ENCODE measurements around the gene C17orf114.

Gene C17orf114

DNA sequence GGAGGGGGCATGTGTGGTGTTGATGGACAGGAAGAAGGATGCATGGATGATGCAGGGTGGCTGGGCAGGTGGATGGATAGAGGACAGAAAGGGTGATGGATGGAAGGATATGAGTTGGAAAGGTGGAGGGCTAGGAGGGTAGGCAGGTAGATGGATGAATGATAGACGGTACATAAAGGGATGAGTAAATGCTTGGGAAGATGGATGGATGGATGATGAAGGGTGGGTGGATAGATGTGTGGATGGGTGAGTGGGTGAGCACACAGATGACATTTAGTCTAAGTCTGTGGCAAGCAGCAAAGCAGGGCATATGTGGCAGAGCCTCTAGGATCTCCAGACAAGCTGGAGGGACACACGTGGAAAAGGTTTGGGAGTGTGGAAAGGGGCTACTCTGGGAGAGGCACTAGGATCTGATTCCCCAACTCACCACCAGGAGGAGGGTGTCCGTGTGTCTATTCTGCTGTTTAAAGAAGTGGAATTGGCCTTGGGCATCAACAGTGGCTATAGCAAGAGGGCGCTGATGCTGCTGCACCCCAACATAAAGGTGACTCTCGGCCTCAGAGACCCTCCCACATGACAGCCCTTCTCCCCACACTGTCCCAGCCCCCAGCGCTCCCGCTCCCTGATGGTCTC lies 13.0 kb upstream of the C17orf114 start:
- Histone ChIP-seq H3K9ac (ENCODE audit: low read length in 3 of 3) (no peak overlapping the region), H3K4me1 (ENCODE audit: control insufficient read depth in 2 of 3, insufficient read depth in 2 of 3, low read depth in 1 of 3, low read length in 3 of 3) (no peaks in the 10 kb centered on the region), H3K36me3 (ENCODE audit: control insufficient read depth in 2 of 3, insufficient read depth in 3 of 3, low read length in 3 of 3) (peaks cover 0 to 2% (median 0%) of the 10 kb centered on the region in 3 donors), H3K27me3 (ENCODE audit: control insufficient read depth, insufficient read depth, low read length) (no peaks in the 10 kb centered on the region), H3K9me3 (ENCODE audit: control insufficient read depth in 2 of 3, insufficient read depth in 1 of 3, low read length in 3 of 3) (no peaks in the 10 kb centered on the region), H3K27ac (ENCODE audit: low read depth in 2 of 2, low read length in 2 of 2) (no peak overlapping the region), H3K4me3 (ENCODE audit: low read length in 3 of 3) (no peak overlapping the region)
- DNase-seq (no peak), FAIRE-seq (no peak)
- TF ChIP-seq, protein P1, sequence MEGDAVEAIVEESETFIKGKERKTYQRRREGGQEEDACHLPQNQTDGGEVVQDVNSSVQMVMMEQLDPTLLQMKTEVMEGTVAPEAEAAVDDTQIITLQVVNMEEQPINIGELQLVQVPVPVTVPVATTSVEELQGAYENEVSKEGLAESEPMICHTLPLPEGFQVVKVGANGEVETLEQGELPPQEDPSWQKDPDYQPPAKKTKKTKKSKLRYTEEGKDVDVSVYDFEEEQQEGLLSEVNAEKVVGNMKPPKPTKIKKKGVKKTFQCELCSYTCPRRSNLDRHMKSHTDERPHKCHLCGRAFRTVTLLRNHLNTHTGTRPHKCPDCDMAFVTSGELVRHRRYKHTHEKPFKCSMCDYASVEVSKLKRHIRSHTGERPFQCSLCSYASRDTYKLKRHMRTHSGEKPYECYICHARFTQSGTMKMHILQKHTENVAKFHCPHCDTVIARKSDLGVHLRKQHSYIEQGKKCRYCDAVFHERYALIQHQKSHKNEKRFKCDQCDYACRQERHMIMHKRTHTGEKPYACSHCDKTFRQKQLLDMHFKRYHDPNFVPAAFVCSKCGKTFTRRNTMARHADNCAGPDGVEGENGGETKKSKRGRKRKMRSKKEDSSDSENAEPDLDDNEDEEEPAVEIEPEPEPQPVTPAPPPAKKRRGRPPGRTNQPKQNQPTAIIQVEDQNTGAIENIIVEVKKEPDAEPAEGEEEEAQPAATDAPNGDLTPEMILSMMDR (IDR thresholded peaks at IDR 0.05; ENCODE audit: borderline replicate concordance, extremely low read depth, insufficient read depth): no peak
- intact Hi-C loops (cut with DNase I): no loop called here

DNA sequence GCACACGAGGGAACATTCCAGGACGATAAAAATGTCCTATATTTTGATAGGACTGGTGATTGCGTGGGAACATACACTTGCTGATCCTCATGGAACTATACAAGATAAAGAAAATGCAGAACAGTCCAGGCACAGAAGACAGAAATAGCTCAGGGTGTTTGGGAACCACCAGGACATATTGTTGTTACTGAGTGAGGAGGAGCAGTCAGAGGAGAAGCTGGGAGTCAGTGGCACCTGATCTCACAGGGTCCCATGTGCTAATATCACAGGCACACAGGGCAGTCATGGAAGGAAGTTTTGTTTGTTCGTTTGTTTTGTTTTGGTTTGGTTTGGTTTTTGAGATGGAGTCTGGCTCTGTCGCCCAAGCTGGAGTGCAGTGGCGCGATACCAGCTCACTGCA lies 10.6 kb upstream of the C17orf114 start:
- Histone ChIP-seq H3K9ac (ENCODE audit: low read length in 3 of 3) (no peak overlapping the region), H3K9me3 (ENCODE audit: control insufficient read depth in 2 of 3, insufficient read depth in 1 of 3, low read length in 3 of 3) (no peaks in the 10 kb centered on the region), H3K27ac (ENCODE audit: low read depth in 2 of 2, low read length in 2 of 2) (no peak overlapping the region), H3K36me3 (ENCODE audit: control insufficient read depth in 2 of 3, insufficient read depth in 3 of 3, low read length in 3 of 3) (peaks cover 0 to 2% (median 0%) of the 10 kb centered on the region in 3 donors), H3K27me3 (ENCODE audit: control insufficient read depth, insufficient read depth, low read length) (no peaks in the 10 kb centered on the region), H3K4me3 (ENCODE audit: low read length in 3 of 3) (no peak overlapping the region), H3K4me1 (ENCODE audit: control insufficient read depth in 2 of 3, insufficient read depth in 2 of 3, low read depth in 1 of 3, low read length in 3 of 3) (peaks cover 0 to 4% (median 1%) of the 10 kb centered on the region in 3 donors)
- TF ChIP-seq, protein P1 (IDR thresholded peaks at IDR 0.05; ENCODE audit: borderline replicate concordance, extremely low read depth, insufficient read depth): no peak
- DNase-seq (no peak), FAIRE-seq (no peak)
- intact Hi-C loops (cut with DNase I): no loop called here

DNA sequence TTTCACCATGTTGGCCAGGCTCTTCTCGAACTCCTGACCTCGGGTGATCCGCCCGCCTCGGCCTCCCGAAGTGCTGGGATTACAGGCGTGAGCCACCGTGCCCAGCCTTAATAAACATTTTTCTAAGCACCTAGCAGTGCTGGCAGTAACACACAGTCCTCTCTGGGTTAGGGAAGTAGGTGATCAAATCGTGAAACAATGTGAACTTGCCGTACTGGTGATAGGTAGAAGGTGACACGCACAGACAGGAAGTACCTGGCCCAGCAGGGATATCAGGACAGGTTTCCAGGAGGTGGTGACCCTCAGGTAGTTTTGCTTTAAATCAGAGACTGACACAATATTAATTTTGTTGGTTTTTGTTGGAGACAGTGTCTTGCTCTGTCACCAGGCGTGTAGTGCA lies 9.3 kb upstream of the C17orf114 start:
- Histone ChIP-seq H3K4me1 (ENCODE audit: control insufficient read depth in 2 of 3, insufficient read depth in 2 of 3, low read depth in 1 of 3, low read length in 3 of 3) (peaks cover 0 to 4% (median 3%) of the 10 kb centered on the region in 3 donors), H3K4me3 (ENCODE audit: low read length in 3 of 3) (no peak overlapping the region), H3K27ac (ENCODE audit: low read depth in 2 of 2, low read length in 2 of 2) (no peak overlapping the region), H3K9me3 (ENCODE audit: control insufficient read depth in 2 of 3, insufficient read depth in 1 of 3, low read length in 3 of 3) (no peaks in the 10 kb centered on the region), H3K27me3 (ENCODE audit: control insufficient read depth, insufficient read depth, low read length) (no peaks in the 10 kb centered on the region), H3K9ac (ENCODE audit: low read length in 3 of 3) (no peak overlapping the region), H3K36me3 (ENCODE audit: control insufficient read depth in 2 of 3, insufficient read depth in 3 of 3, low read length in 3 of 3) (peaks cover 0 to 2% (median 0%) of the 10 kb centered on the region in 3 donors)
- DNase-seq: no peak
- intact Hi-C loops (cut with DNase I): no loop called here
- no peak for FAIRE-seq
- TF ChIP-seq, protein P1 (IDR thresholded peaks at IDR 0.05; ENCODE audit: borderline replicate concordance, extremely low read depth, insufficient read depth): no peak
